KMS-11 (cell line): Measurements from ENCODE around the gene SERPING1.

Experiments used
- H2AFZ ChIP-seq: fragments of 200-600 bp; sonication (generic); 2 replicates; pipeline ENCODE4 v1.6.1; 2016; ENCODE audit warnings: antibody characterized with exemption, mixed run types, low read depth
- H3K27ac ChIP-seq: fragments of 200-600 bp; sonication (generic); 2 replicates; pipeline ENCODE4 v1.6.1; 2016; ENCODE audit warnings: mild to moderate bottlenecking, mixed run types
- H3K27me3 ChIP-seq: fragments of 200-600 bp; sonication (generic); 2 replicates; pipeline ENCODE4 v1.6.1; 2017; ENCODE audit warnings: mild to moderate bottlenecking, low read depth, mixed run types, moderate library complexity; ENCODE audit not compliant: insufficient read depth
- H3K36me3 ChIP-seq: fragments of 200-600 bp; sonication (generic); 2 replicates; pipeline ENCODE4 v1.6.1; 2017; ENCODE audit warnings: mild to moderate bottlenecking, mixed run types; ENCODE audit not compliant: insufficient read depth
- H3K4me1 ChIP-seq: fragments of 200-600 bp; sonication (generic); 2 replicates; pipeline ENCODE4 v1.6.1; 2016; ENCODE audit warnings: mild to moderate bottlenecking, low read depth, mixed run types; ENCODE audit not compliant: poor library complexity, severe bottlenecking
- H3K4me2 ChIP-seq: fragments of 200-600 bp; sonication (generic); 2 replicates; pipeline ENCODE4 v1.7.0; 2016; ENCODE audit warnings: mild to moderate bottlenecking, mixed run types
- H3K4me3 ChIP-seq: fragments of 200-600 bp; sonication (generic); IDR thresholded peaks from 2 replicates; pipeline ENCODE4 v1.6.1; 2017; ENCODE audit warnings: low read depth, low read length, mixed read lengths; ENCODE audit not compliant: insufficient read depth
- H3K79me2 ChIP-seq: fragments of 200-600 bp; sonication (generic); 2 replicates; pipeline ENCODE4 v1.6.1; 2016; ENCODE audit warnings: low read depth, mixed run types; ENCODE audit not compliant: insufficient read depth
- H3K9ac ChIP-seq: fragments of 200-600 bp; sonication (generic); 2 replicates; pipeline ENCODE4 v1.6.1; 2016; ENCODE audit warnings: mild to moderate bottlenecking, mixed run types
- H4K20me1 ChIP-seq: fragments of 200-600 bp; sonication (generic); 2 replicates; pipeline ENCODE4 v1.6.1; 2016; ENCODE audit warnings: mild to moderate bottlenecking, mixed run types; ENCODE audit not compliant: insufficient read depth
- CTCF ChIP-seq: fragments of 200-600 bp; sonication (generic); conservative IDR thresholded peaks from 2 replicates; pipeline ENCODE4 v1.6.1; 2017; ENCODE audit warnings: low read depth, mild to moderate bottlenecking, antibody characterized with exemption, low read length, moderate library complexity, mixed read lengths

Gene SERPING1

GRCh38 chr11:57597916-57598830, 688 bp downstream of the SERPING1 start:
- no peak overlapping the region for H2AFZ ChIP-seq

GRCh38 chr11:57598831-57599155, 1.3 kb downstream of the SERPING1 start:
- H3K9ac ChIP-seq: no peak overlapping the region
- no peaks in the 10 kb centered on the region for H4K20me1 ChIP-seq
- no peak overlapping the region for H3K4me3 ChIP-seq
- TF ChIP-seq CTCF: no peak
- no peaks in the 10 kb centered on the region for H3K79me2 ChIP-seq
- no peak overlapping the region for H3K4me2 ChIP-seq
- no peaks in the 10 kb centered on the region for H3K27me3 ChIP-seq
- H3K4me1 ChIP-seq: no peaks in the 10 kb centered on the region
- no peak overlapping the region for H2AFZ ChIP-seq
- no peak overlapping the region for H3K27ac ChIP-seq
- no peaks in the 10 kb centered on the region for H3K36me3 ChIP-seq

More at GRCh38 chr11:57597916-57598830, 688 bp downstream of the SERPING1 start:
- Histone ChIP-seq H3K27me3 (no peaks in the 10 kb centered on the region), H3K4me1 (no peaks in the 10 kb centered on the region), H3K4me2 (no peak overlapping the region), H4K20me1 (no peaks in the 10 kb centered on the region), H3K4me3 (no peak overlapping the region), H3K79me2 (no peaks in the 10 kb centered on the region), H3K9ac (no peak overlapping the region), H3K27ac (no peak overlapping the region), H3K36me3 (no peaks in the 10 kb centered on the region)
- no peak for TF ChIP-seq CTCF

- no peak overlapping the region for H3K4me3 ChIP-seq
These were observed 1.9 kb downstream of the SERPING1 start for GRCh38 chr11:57599381-57599780.

GRCh38 chr11:57601297-57601696, 3.8 kb downstream of the SERPING1 start:
- no peak overlapping the region for H3K4me3 ChIP-seq
- H3K79me2 ChIP-seq: no peaks in the 10 kb centered on the region
- no peaks in the 10 kb centered on the region for H3K27me3 ChIP-seq
- H4K20me1 ChIP-seq: no peaks in the 10 kb centered on the region
- H3K4me2 ChIP-seq: no peak overlapping the region
- H3K27ac ChIP-seq: no peak overlapping the region
- no peaks in the 10 kb centered on the region for H3K4me1 ChIP-seq
- no peak overlapping the region for H2AFZ ChIP-seq
- TF ChIP-seq CTCF: no peak
- no peaks in the 10 kb centered on the region for H3K36me3 ChIP-seq
- no peak overlapping the region for H3K9ac ChIP-seq

More at GRCh38 chr11:57599381-57599780, 1.9 kb downstream of the SERPING1 start:
- no peak for TF ChIP-seq CTCF
- H3K4me1 ChIP-seq: no peaks in the 10 kb centered on the region
- H4K20me1 ChIP-seq: no peaks in the 10 kb centered on the region
- H3K27ac ChIP-seq: no peak overlapping the region
- no peaks in the 10 kb centered on the region for H3K36me3 ChIP-seq
- no peaks in the 10 kb centered on the region for H3K79me2 ChIP-seq
- no peak overlapping the region for H3K9ac ChIP-seq
- no peak overlapping the region for H3K4me2 ChIP-seq
- no peak overlapping the region for H2AFZ ChIP-seq
- H3K27me3 ChIP-seq: no peaks in the 10 kb centered on the region
